T-cell (primary cell): ENCODE results near the gene CNOT6. TPM values are rescaled to one million over a fixed set of nuclear protein-coding genes. Genes with fewer than 3 reads are reported as not detected.
A peak's percentile ranks its signal among the peaks of the same experiment; 100 is the strongest.

Experiments
- ATAC-seq, 4 experiments: fragments of 200-7000 bp in 3 of 4; fragments of 150-1000 bp in 1 of 4; cut with Tn5 transposase; replicated peaks in 1 of 4; 1 replicate in 3 of 4; 2 replicates in 1 of 4; pipeline ENCODE4 v1.10.0; 2021; ENCODE audit warnings: moderate library complexity in 3 of 4, mild to moderate bottlenecking in 2 of 4, moderate number of reproducible peaks in 1 of 4
- CTCF ChIA-PET, 2 donors: fragments of 300-600 bp; sonication (Branson Sonifier 250); formaldehyde crosslinking; loops; one replicate each; lab custom pipeline; 2022; ENCODE audit warnings: antibody characterized with exemption in 2 of 2; lab: Charles Lee
- POLR2A ChIA-PET, 2 donors: fragments of 300-600 bp; sonication (Branson Sonifier 250); formaldehyde crosslinking; loops; one replicate each; lab custom pipeline; 2022; ENCODE audit warnings: antibody characterized with exemption in 2 of 2; lab: Charles Lee
- DNase-seq, 35 experiments: peaks; one replicate each; pipeline versions ENCODE4 v3.0.0 to v3.0.0-alpha.2; 2013 to 2023
- H3K27ac ChIP-seq: one replicate; pipeline ENCODE4 v1.5.1; 2013; ENCODE audit warnings: low read length
- H3K27me3 ChIP-seq, 2 experiments: replicated peaks in 1 of 2; 1 replicate in 1 of 2; 2 replicates in 1 of 2; pipeline versions ENCODE4 v1.6.1 to v1.7.0; 2013; ENCODE audit warnings: low read length in 1 of 2, mixed read lengths in 1 of 2; ENCODE audit not compliant: control insufficient read depth in 2 of 2, insufficient read depth in 2 of 2; ENCODE audit errors: extremely low read depth in 1 of 2
- H3K36me3 ChIP-seq, 2 donors: 1 replicate in 1 of 2; 2 replicates in 1 of 2; pipeline versions ENCODE4 v1.6.1 to v1.7.0; 2013; ENCODE audit warnings: low read length in 1 of 2; ENCODE audit not compliant: control insufficient read depth in 2 of 2, insufficient read depth in 1 of 2; ENCODE audit errors: extremely low read depth in 1 of 2
- H3K4me1 ChIP-seq, 2 experiments: 1 replicate in 1 of 2; 2 replicates in 1 of 2; pipeline versions ENCODE4 v1.6.1 to v1.7.0; 2013; ENCODE audit warnings: low read length in 2 of 2, mixed read lengths in 1 of 2; ENCODE audit not compliant: insufficient read depth in 2 of 2, control insufficient read depth in 1 of 2; ENCODE audit errors: extremely low read depth in 1 of 2
- H3K4me3 ChIP-seq, 2 donors: 1 replicate in 1 of 2; 2 replicates in 1 of 2; pipeline versions ENCODE4 v1.5.1 to v1.7.0; 2013; ENCODE audit warnings: mild to moderate bottlenecking in 2 of 2, low read length in 1 of 2, moderate library complexity in 1 of 2; ENCODE audit not compliant: control insufficient read depth in 1 of 2; ENCODE audit errors: extremely low read depth in 1 of 2
- H3K9me3 ChIP-seq: 2 replicates; pipeline ENCODE4 v1.7.0; 2013
- H3K27ac Mint-ChIP-seq, 2 donors: one replicate each; pipeline ENCODE4 v1.8.0; 2020 to 2021; ENCODE audit warnings: mild to moderate bottlenecking in 2 of 2, mixed read lengths in 2 of 2
- H3K27me3 Mint-ChIP-seq, 2 donors: one replicate each; pipeline ENCODE4 v1.8.0; 2021 to 2022; ENCODE audit warnings: mixed read lengths in 2 of 2
- H3K36me3 Mint-ChIP-seq: one replicate; pipeline ENCODE4 v1.8.0; 2021; ENCODE audit warnings: mixed read lengths
- H3K4me1 Mint-ChIP-seq, 3 donors: one replicate each; pipeline ENCODE4 v1.8.0; 2020 to 2022; ENCODE audit warnings: mixed read lengths in 3 of 3, mild to moderate bottlenecking in 1 of 3
- H3K4me3 Mint-ChIP-seq, 3 donors: one replicate each; pipeline ENCODE4 v1.8.0; 2020 to 2022; ENCODE audit warnings: mild to moderate bottlenecking in 3 of 3, mixed read lengths in 3 of 3, moderate library complexity in 3 of 3
- H3K9me3 Mint-ChIP-seq, 3 donors: one replicate each; pipeline ENCODE4 v1.8.0; 2020 to 2022; ENCODE audit warnings: mixed read lengths in 3 of 3
- WGBS: methylation state at CpG from one replicate; pipeline ENCODE4 v1.1.5; 2013; ENCODE audit warnings: missing lambda C conversion rate; ENCODE audit not compliant: insufficient coverage; 5-methylcytosine and 5-hydroxymethylcytosine counted together
- total RNA-seq, 35 experiments: library from RNA in 6 of 35; stranded (reverse) in 6 of 35; fragments of 120-200 nt in 1 of 35; gene quantifications; one replicate each; pipeline versions ENCODE4 v1.2.1 to v1.2.4 and lab custom pipeline; 2013 to 2026

Gene CNOT6
- total RNA-seq, 5 donors from 2014 or later (not counting 1 experiment from before 2014, with no cell fraction given): 25.1 to 29.9 (median 25.6) TPM

DNA sequence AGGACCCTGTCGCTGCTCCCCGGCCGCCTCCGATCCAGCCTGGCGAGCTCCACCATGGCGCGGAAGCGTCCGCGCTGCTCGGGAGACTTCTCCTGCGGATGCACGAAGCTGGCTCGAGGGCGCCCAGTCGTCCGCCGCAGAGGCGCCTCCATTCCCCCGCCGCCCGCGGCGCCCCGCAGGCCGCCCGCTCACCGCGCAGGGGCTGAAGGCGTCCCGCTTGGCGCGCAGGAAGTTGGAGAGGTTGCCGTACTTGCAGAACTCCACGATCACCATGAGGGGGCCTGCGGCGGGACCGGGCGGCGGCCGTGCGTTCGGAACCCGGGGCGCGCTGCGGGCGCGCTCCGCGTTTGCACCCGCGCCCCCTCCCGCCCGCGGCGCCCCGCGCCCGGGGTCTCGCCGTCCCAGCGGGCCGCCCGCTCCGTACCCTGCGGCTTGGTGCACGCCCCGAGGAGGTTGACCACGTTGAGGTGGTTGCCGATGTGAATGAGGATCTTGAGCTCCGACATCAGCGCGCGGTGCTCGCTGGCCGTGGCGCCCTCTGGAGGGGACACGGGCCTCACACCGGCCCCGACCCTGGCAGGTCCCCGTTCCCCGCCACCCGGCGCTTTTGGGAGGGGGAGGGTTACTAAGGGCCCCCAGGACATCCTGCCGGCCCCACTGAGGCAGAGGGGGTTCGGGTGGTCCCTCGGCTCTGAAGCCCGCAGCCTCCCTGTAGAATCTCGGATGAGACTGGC lies 124.8 kb downstream of the CNOT6 start:
- ChIA-PET CTCF (interaction anchor here in 1 of 2 donors (0.6 to 1.0 kb wide), 3 partner anchors 100 to 923 kb away, joined by 3 to 7 read pairs (median 7); no protein-coding TSS in a partner anchor), POLR2A (no interaction called here)
- Mint-ChIP-seq H3K4me1 (peaks cover 9 to 12% (median 12%) of the 10 kb centered on the region in 3 donors), H3K9me3 (no peaks in the 10 kb centered on the region), H3K36me3 (no peaks in the 10 kb centered on the region), H3K4me3 (no peak overlapping the region), H3K27ac (no peak overlapping the region), H3K27me3 (no peaks in the 10 kb centered on the region)
- Histone ChIP-seq H3K4me3 (peak overlapping the region in 1 of 2 donors; percentile 44), H3K9me3 (no peaks in the 10 kb centered on the region), H3K36me3 (no peaks in the 10 kb centered on the region), H3K4me1 (peaks cover 2 to 17% of the 10 kb centered on the region in 2 experiments), H3K27me3 (peaks cover 0 to 12% of the 10 kb centered on the region in 2 experiments), H3K27ac (no peak overlapping the region)
- ATAC-seq: peak; percentile 71 to 83 (median 74)
- peak in 26 of 35 experiments; percentile 3 to 48 (median 21) for DNase-seq
- WGBS: 51% methylated on average over 73 of the region's 90 CpGs

DNA sequence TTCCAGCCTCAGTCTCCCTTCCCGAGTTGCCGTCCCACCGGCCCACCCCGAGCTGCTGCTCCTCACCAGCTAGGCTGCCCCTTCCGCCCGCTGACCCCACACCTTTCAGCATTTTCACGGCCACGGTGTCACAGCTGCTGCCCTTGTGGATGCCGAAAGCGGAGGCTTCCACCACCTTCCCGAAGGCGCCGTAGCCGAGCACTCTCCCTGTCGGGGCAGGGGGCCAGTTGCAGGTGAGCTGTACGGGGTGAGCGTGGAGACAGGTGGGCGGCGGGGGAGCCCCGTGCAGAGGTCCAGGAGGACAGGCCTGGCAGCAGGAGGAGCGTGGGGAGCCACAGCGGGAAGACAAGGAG lies 125.4 kb downstream of the CNOT6 start:
- Histone ChIP-seq H3K4me1 (peaks cover 2 to 19% of the 10 kb centered on the region in 2 experiments), H3K36me3 (no peaks in the 10 kb centered on the region), H3K4me3 (no peak overlapping the region), H3K27ac (no peak overlapping the region), H3K27me3 (peaks cover 0 to 12% of the 10 kb centered on the region in 2 experiments), H3K9me3 (no peaks in the 10 kb centered on the region)
- H3K4me3 Mint-ChIP-seq: no peak overlapping the region
- DNase-seq (no peak), ATAC-seq (no peak)
- no peaks in the 10 kb centered on the region for H3K9me3 Mint-ChIP-seq
- no peaks in the 10 kb centered on the region for H3K36me3 Mint-ChIP-seq
- no peak overlapping the region for H3K27ac Mint-ChIP-seq
- CTCF ChIA-PET: interaction anchor here in 1 of 2 donors (0.6 to 1.0 kb wide), 2 partner anchors 99 to 924 kb away, joined by 7 read pairs; no protein-coding TSS in a partner anchor
- peaks cover 12 to 14% (median 14%) of the 10 kb centered on the region in 3 donors for H3K4me1 Mint-ChIP-seq
- POLR2A ChIA-PET: no interaction called here
- 90% methylated on average over 20 of the region's 22 CpGs for WGBS
- H3K27me3 Mint-ChIP-seq: no peaks in the 10 kb centered on the region

- Mint-ChIP-seq H3K27me3 (no peaks in the 10 kb centered on the region), H3K4me1 (peaks cover 16 to 18% (median 17%) of the 10 kb centered on the region in 3 donors), H3K27ac (no peak overlapping the region), H3K36me3 (no peaks in the 10 kb centered on the region), H3K9me3 (no peaks in the 10 kb centered on the region), H3K4me3 (no peak overlapping the region)
- ChIA-PET CTCF (no interaction called here), POLR2A (no interaction called here)
- Histone ChIP-seq H3K27ac (no peak overlapping the region), H3K9me3 (no peaks in the 10 kb centered on the region), H3K27me3 (peaks cover 0 to 12% of the 10 kb centered on the region in 2 experiments), H3K36me3 (no peaks in the 10 kb centered on the region), H3K4me1 (peaks cover 2 to 19% of the 10 kb centered on the region in 2 experiments), H3K4me3 (no peak overlapping the region)
- no peak for DNase-seq
- ATAC-seq: no peak
- WGBS: 95% methylated on average over 11 of the region's 14 CpGs
These were observed 125.8 kb downstream of the CNOT6 start for GRCh38 chr5:180620014-180620413.

DNA sequence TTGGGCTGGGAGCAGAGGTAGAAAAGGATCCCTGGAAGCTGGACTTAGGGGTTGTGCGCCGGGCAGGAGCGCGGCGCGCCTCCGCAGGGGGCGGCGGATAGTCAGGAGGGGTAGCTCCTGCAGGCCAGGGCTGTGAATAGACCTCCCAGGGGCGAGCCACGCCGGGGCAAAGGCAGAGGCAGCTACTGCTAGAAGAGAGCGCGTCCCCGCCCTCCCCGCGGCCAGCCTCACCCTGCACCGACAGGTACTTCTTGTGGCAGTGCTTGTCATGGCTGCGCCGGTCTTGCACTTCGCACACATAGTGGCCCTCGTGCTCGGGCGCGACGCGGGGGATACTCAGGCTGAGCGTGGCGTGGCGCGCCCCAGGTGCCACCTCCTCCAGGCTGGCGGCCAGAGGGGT lies 127.1 kb downstream of the CNOT6 start:
- Mint-ChIP-seq H3K4me1 (peaks cover 18 to 20% (median 18%) of the 10 kb centered on the region in 3 donors), H3K27me3 (no peaks in the 10 kb centered on the region), H3K36me3 (no peaks in the 10 kb centered on the region), H3K4me3 (no peak overlapping the region), H3K27ac (no peak overlapping the region), H3K9me3 (no peaks in the 10 kb centered on the region)
- H3K9me3 ChIP-seq: no peaks in the 10 kb centered on the region
- H3K4me1 ChIP-seq: peaks cover 2 to 19% of the 10 kb centered on the region in 2 experiments
- 96% methylated on average over 32 of the region's 32 CpGs for WGBS
- CTCF ChIA-PET: interaction anchor here in 1 of 2 donors (0.6 kb wide), 1 partner anchor 147 kb away, joined by 3 read pairs; no protein-coding TSS in a partner anchor
- POLR2A ChIA-PET: no interaction called here
- no peak overlapping the region for H3K27ac ChIP-seq
- DNase-seq (no peak), ATAC-seq (no peak)
- no peak overlapping the region for H3K4me3 ChIP-seq
- H3K27me3 ChIP-seq: peaks cover 0 to 12% of the 10 kb centered on the region in 2 experiments
- no peaks in the 10 kb centered on the region for H3K36me3 ChIP-seq

GRCh38 chr5:180622910-180623309 lies 128.7 kb downstream of the CNOT6 start:
- ChIA-PET POLR2A (no interaction called here), CTCF (no interaction called here)
- no peak overlapping the region for H3K27ac Mint-ChIP-seq
- H3K27me3 Mint-ChIP-seq: no peaks in the 10 kb centered on the region
- no peak overlapping the region for H3K4me3 Mint-ChIP-seq
- ATAC-seq (no peak), DNase-seq (no peak)
- H3K9me3 Mint-ChIP-seq: no peaks in the 10 kb centered on the region
- Histone ChIP-seq H3K4me3 (no peak overlapping the region), H3K27ac (no peak overlapping the region), H3K36me3 (no peaks in the 10 kb centered on the region), H3K27me3 (peaks cover 0 to 18% of the 10 kb centered on the region in 2 experiments), H3K4me1 (peaks cover 2 to 19% of the 10 kb centered on the region in 2 experiments), H3K9me3 (no peaks in the 10 kb centered on the region)
- H3K36me3 Mint-ChIP-seq: no peaks in the 10 kb centered on the region
- 50% methylated on average over 3 of the region's 6 CpGs for WGBS
- peaks cover 18 to 20% (median 18%) of the 10 kb centered on the region in 3 donors for H3K4me1 Mint-ChIP-seq

- no peak overlapping the region for H3K27ac Mint-ChIP-seq
- Histone ChIP-seq H3K36me3 (no peaks in the 10 kb centered on the region), H3K4me1 (peaks cover 2 to 19% of the 10 kb centered on the region in 2 experiments), H3K27me3 (peaks cover 0 to 19% of the 10 kb centered on the region in 2 experiments), H3K4me3 (no peak overlapping the region), H3K27ac (no peak overlapping the region), H3K9me3 (no peaks in the 10 kb centered on the region)
- H3K9me3 Mint-ChIP-seq: no peaks in the 10 kb centered on the region
- H3K27me3 Mint-ChIP-seq: no peaks in the 10 kb centered on the region
- no peak for DNase-seq
- WGBS: 65% methylated on average over 10 of the region's 10 CpGs
- POLR2A ChIA-PET: interaction anchor here in 1 of 2 donors (0.5 kb wide), 1 partner anchor 39 kb away, joined by 3 read pairs; no protein-coding TSS in a partner anchor
- peaks cover 18 to 20% (median 18%) of the 10 kb centered on the region in 3 donors for H3K4me1 Mint-ChIP-seq
- CTCF ChIA-PET: no interaction called here
- ATAC-seq: no peak
- peak overlapping the region in 1 of 3 donors; percentile 9 for H3K4me3 Mint-ChIP-seq
- no peaks in the 10 kb centered on the region for H3K36me3 Mint-ChIP-seq
These were observed 129.2 kb downstream of the CNOT6 start for GRCh38 chr5:180623411-180623834.
